Islet of Langerhans (tissue), 1 donor: ENCODE results near the gene NKX2-3.

ENCODE experiments used
- FAIRE-seq: peaks from one replicate; lab custom pipeline; 2011; peaks lifted over from hg19 to GRCh38; lab: Jason Lieb, UNC

NKX2-3 gene

GRCh38 chr10:99526861-99527504, 5.8 kb upstream of the NKX2-3 start:
- no peak for FAIRE-seq

DNA sequence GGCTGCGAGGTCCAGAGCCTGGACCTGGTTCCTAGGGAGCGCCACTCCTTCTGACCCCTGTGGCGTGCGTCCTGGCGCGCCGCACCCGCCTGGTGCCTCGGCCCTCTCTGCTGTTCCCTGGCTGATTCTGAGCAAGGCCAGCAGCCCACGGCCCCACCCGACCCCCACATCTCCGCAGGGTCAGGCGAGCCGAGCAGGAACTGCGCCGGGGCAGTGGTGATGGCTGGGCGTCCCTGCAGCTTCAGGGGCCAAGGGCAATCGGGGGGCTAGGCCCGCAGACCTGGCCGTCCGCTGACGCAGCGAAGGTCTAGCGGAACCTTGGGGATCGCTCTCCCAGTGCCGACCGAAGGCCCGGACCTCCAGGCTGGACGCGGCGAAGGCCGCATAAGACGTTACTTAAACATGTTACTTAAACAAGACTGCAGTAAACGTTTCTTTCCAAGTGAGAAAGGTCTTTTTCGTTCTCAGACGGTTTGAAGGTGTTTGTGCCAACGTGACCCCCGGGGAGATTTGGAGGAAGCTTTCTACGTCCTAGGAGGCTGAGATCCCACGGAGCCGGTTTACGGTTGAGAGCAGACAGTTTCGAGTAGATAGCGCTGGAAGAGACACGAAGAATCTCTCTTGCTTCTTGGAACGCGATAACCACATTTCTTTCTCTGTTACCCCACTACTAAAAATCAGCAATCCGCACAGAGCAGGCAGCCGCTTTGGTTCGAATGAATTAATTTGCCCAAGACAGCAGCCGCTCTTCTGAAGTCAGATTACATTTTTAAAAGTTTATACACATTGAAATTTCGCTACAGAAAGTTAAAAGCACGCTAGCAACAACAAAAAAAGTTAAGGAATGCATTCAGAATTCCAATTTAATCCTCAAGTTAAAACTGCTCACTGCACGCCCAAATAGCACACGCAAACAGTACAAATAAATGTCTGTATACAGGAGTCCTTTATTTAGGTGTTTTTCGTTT, 4.9 kb upstream of the NKX2-3 start:
- FAIRE-seq, result no peak

DNA sequence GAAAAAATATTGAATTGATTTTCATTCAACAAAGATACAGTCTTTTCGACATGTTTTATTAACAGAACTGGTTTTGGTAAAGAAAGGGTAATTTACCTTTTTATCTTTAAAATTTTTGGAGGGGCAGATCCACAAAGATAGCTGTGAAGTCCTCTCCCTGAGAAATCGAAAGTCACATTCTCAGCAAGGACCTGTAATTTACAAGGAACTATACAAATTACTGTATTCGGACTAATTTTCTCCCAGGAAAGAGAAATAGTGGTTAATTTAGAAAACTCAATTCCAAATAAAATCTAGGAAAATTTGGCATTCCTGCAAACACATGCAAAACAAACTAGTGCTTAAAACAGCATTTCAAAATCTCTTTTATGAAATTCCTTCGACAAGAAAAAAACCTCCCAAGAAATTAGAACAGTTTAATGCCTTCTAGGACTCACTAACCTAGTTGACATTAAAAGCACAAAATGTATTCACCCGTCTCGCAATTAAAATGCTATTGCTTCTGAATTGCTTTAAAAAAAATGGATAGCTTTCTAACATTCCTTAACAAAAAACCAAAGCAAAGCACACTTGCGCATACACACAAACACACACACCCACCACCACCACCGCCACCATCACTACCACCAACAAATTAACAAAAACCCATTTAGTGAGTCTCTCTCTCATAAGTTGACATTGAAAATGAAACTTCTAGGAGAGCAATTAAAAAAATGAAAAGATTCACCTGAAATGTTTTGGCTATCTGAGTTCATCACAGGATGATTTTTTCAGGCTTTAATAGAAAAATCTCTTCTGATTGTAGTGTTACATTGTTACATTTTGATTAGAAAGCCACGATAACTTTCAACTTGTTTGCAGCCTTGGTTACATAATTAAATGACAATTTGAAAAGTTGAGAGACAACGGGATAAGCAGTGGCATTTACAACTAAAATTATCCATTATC, 4.0 kb upstream of the NKX2-3 start:
- peak; percentile 69 for FAIRE-seq

- FAIRE-seq, result no peak
Observed at GRCh38 chr10:99529591-99530107, 3.1 kb upstream of the NKX2-3 start.

- FAIRE-seq, result no peak
Observed at GRCh38 chr10:99530108-99531025, 2.4 kb upstream of the NKX2-3 start.

DNA sequence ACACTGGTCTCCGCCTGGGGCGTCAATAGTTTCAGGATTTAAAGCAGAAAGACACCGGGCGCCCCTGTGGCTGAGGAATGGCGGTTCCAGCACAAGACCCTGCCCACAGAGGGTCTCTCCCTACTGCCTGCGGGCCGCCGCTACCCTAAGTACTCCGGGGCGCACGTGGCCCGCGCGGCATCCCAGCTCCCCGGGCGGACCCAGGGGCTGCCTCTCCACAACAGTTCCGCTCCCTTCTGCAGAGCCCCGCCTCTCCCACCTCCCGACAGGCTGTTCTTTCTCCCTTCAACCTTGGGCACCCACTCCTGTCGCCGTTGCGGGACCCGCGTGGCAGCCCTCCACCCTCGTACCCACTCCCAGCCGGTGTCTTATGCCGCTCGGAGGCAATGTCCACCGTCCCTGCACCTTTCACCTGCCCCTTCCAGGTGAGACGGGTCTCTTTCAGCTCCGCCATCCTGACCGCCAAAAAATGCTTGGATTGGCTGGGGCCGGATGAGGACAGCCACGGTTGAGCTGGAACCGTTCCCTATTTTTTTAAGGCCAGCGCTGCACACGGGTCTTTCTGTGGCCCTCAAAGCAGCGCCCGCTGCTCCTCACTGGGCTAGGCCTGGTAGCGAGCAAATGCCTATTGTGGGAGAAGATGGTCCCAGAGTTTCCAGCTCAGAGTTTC, 1.6 kb upstream of the NKX2-3 start:
- FAIRE-seq, result no peak

GRCh38 chr10:99531696-99532593, 797 bp upstream of the NKX2-3 start:
- FAIRE-seq, result no peak

DNA sequence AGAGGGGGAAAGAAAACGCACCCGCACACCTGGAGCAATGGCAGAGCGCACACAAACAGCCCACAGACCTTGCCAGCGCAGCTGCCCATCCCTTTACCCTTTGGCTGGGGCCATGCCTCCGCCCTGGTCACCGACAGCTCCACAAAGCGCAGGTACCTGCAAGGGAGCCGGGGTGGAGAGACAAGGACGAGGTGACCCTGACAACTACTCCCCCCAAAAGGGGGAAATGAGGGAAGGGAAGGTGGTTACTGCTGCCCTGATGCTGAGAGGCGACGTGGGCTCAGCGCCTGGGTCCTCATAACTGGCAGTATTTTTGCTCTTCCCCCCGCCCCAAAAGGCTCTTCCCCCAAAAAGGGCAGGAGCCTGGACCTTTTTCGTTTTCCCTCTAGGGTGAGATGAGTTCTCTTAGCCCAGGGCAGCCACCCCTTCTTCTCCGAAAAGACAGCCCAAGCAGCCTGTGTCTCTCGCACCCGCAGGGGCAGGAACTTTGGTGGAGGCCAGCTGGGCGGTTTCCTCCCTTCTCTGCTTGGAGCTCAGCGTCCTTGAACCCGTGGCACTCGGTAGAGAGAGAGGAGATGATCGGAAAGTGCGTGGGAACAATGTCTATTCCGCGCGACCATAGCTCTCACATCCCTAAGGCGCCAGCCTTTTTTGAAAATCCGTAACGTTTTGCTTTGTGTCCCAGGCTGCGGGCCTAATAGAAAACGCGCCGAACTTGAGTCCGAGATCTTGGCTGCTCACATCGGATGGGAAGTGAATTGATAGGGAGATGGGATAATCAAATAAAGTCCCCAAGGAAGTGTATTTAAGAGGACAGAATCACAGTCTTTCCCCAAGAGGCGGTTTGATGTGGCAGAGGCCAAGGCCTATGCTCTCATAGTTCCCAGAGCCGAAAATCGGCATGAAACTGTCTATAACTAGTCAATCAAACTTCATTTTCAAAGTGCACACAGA, 1.0 kb downstream of the NKX2-3 start:
- FAIRE-seq, result no peak

DNA sequence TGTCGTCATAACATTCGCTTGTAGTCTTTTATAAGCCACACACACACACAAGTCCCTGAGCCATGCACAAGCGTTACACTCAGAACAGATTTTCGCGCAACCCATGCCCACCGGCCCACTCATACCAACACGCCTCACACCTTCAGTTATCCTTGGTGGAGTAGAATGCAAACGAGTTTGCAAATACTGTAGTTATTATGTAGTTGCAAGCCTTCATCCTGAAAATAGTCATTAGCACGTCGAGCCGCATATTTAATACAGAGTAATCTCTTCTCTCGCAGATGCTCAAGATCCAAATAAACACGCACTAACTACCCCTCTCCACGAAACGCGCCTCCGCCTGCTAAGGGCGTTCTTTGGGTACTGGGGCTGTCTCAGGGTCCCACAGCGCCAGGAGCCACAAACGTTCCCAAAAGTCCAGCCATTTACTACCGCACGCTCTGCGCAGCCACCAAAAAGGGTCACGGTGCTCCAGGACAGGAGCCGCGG, 1.8 kb downstream of the NKX2-3 start:
- no peak for FAIRE-seq

GRCh38 chr10:99534939-99535763, 2.4 kb downstream of the NKX2-3 start:
- FAIRE-seq, result no peak

- no peak for FAIRE-seq
Observed at GRCh38 chr10:99535764-99536337, 3.1 kb downstream of the NKX2-3 start.

DNA sequence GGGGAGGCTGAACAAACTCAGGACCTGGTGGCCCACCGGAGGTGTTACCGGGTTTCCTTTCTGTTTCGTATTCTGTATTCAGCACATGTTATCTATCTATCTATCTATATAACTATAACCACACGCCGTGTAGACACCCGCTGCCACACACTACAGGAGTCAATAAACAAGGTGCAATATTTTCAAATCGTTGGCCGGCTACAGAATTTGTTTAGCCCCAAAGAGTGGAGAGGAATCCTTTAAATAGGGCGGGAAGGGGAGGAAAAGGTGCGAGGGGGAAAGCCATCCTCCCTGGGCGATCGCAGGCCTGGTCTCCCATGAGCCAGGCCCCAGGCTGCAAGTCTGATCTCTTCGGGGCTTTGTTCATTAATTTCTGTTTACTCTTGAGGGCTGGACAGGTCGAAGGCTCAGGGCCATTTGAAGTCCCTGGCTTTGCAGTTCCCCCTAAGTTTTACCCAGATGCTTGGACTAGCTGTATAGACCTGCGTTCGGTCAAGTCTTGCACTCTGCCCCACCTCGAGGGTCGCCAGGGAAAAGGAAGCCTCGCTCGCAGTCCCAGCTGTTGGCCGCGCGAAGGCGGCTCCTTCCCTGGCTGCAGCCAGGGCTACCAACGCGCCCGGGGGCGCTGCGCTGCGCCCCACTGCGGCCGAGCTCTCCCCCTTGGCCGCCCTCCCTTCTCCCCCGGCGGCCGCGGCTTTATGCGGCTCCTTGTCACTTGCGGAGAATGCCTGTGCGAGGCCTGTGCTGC, 3.8 kb downstream of the NKX2-3 start:
- FAIRE-seq, result no peak

- FAIRE-seq, result no peak
Observed at GRCh38 chr10:99537086-99537988, 4.6 kb downstream of the NKX2-3 start.

DNA sequence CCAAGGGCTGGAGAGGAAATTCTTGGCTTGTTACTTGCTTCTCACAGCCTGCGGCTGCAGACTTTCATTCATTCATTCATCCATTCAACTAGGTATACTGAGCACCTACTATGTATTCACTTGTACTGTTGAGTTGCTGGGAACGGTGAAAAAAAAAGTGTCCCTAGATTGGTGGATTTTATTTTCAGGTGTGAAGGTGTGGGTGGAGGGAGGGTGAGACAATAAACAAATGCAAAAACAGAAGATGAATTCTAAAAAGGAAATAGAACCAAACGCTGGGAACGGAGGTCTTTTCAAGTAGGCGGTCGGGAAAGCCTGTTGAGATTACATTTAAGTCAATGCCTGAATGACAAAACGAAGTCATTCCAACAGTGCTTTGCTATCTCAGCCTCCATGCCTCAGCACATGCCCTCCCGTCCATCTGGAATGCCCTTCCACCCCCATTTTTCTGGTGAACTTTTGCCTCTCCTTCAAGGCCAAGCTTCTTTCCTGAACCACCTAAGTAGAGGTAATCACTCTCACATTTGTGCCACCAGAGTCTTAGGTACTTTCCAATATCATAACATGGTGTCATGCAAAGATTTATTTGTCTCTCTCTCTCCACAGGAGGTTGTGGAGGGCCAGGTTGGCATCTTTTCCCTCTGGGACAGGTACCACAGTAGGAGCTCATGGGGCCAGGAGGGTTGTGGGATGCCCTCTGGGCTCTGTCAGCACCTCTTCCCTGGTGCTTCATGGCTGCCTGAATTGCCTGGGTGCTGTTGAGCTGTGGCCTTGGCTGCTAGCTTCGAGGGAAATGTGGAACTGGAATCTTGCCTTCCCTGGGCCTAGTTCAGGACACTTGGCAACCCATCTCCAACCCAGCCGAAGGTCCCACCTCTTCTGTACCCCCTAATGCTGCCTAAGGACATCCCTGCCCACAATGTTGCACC, 5.5 kb downstream of the NKX2-3 start:
- no peak for FAIRE-seq
